Skeletal muscle satellite cell (primary cell): Measurements from ENCODE around the gene ANKMY1.
"Not testable (repeated sequence)": the region's sequence is repeated elsewhere in the genome, so short reads cannot be mapped to it uniquely, and the experiment has no call there.

Source experiments
- H3K27me3 ChIP-seq: 2 replicates; pipeline ENCODE4 v1.7.0; 2013; ENCODE audit warnings: low read length; ENCODE audit not compliant: control insufficient read depth, insufficient read depth
- H3K36me3 ChIP-seq: 2 replicates; pipeline ENCODE4 v1.7.0; 2013; ENCODE audit warnings: mild to moderate bottlenecking, control low read depth, low read length; ENCODE audit not compliant: insufficient read depth
- H3K4me1 ChIP-seq: 2 replicates; pipeline ENCODE4 v1.7.0; 2013; ENCODE audit warnings: low read length; ENCODE audit not compliant: control insufficient read depth, insufficient read depth
- H3K4me2 ChIP-seq: 2 replicates; pipeline ENCODE4 v1.7.0; 2013; ENCODE audit warnings: mild to moderate bottlenecking, low read length
- H3K4me3 ChIP-seq: 2 replicates; pipeline ENCODE4 v1.7.0; 2013; ENCODE audit warnings: low read length
- H3K9ac ChIP-seq: 2 replicates; pipeline ENCODE4 v1.7.0; 2013; ENCODE audit warnings: mild to moderate bottlenecking, low read depth, low read length, moderate library complexity
- H3K9me3 ChIP-seq: replicated peaks from 2 replicates; pipeline ENCODE4 v1.7.0; 2013; ENCODE audit warnings: mild to moderate bottlenecking, control low read depth, low read length

ANKMY1 gene

GRCh38 chr2:240563231-240563630, 5.4 kb upstream of the ANKMY1 start:
- H3K4me1 ChIP-seq = peaks cover 47% of the 10 kb centered on the region
- H3K9me3 ChIP-seq, H3K4me2 ChIP-seq, H3K27me3 ChIP-seq, H3K36me3 ChIP-seq, H3K4me3 ChIP-seq, H3K9ac ChIP-seq: not testable (repeated sequence)

DNA sequence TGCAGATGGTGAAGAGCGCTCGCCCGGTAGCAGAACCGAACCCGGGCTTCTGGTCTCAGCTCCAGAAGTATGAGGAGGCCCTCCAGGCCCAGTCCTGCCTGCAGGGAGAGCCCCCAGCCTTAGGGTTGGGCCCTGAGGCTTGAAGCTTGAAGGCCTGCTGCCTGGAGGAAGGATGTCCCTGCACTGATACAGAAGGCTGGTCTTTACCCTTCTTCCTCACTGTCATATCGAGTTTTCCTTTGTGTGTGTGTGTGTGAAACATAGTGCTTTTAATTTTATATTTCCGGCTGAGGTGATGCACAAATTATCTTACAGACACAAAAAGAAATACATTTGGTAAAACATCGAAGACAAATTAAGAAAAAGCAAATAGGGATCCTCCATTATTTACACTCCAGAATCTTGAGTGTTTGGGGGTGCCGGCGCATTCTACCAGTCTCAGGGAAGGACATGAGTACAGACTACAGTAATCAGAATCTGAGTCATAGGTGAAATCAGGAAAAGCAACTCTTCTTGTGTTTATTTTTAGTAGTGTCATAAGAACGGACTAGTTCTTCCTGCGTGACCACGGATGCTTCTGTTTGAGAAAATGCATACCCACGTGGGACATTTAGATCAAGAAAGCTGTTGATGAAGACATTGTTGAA, 3.7 kb upstream of the ANKMY1 start:
- peak overlapping the region; percentile 93 for H3K4me3 ChIP-seq
- peak overlapping the region; percentile 88 for H3K4me2 ChIP-seq
- H3K9me3 ChIP-seq = no peaks in the 10 kb centered on the region
- peaks cover 3% of the 10 kb centered on the region for H3K36me3 ChIP-seq
- H3K27me3 ChIP-seq = no peaks in the 10 kb centered on the region
- H3K4me1 ChIP-seq = peaks cover 37% of the 10 kb centered on the region
- peak overlapping the region; percentile 67 for H3K9ac ChIP-seq

DNA sequence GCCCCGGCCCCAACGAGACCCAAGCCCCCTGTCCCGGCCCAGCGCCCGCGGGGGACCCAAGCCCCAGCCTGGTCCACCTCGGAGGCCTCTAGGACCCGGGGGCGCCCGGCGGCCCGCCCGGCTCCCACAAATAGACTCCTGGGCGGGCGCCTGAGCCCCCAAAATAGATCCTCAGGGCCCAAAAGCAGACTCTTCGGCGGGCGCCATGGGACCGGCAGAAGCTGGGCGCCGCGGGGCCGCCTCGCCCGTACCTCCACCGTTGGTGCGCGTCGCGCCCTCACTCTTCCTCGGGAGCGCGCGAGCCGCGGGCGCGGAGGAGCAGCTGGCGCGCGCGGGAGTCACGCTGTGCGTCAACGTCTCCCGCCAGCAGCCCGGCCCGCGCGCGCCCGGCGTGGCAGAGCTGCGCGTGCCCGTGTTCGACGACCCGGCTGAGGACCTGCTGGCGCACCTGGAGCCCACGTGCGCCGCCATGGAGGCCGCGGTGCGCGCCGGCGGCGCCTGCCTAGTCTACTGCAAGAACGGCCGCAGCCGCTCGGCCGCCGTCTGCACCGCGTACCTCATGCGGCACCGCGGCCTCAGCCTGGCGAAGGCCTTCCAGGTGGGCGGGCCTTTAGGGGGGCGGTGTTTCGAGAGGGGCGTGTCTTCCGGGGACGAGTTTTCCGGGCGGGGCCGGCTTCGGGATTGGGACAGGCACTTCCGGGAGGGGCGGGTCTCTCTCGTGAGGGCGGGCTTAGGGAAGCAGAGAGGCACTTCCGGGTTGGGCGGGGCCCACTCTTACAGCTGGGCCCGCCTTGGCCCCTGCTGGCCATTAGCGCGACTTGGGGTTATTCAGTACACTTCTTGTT, 2.9 kb upstream of the ANKMY1 start:
- H3K4me1 ChIP-seq = peaks cover 31% of the 10 kb centered on the region

DNA sequence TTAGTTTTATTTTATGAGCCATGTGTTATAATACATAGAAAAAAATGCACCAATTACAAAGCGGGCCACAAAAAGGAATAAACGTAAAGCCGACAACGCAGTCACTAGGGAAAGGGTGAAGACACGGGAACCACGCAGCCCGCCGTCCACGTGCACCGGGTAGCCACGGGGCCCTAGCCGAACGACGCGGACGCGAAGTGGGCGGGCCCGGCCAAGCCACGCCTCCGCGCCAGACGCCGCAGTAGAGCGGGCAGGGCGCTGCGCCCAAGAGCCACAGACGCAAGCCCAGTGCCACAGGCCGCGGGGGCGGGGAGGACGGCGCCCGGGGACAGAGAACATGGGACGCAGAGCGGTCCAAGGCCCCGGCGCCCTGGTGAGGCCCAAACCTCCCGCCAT, 2.3 kb upstream of the ANKMY1 start, which contains the start of gene DUSP28:
Gene DUSP28 (plus strand): TSS at position 274 of the 396 bp plus-strand sequence. CDS start 328 bp downstream, outside the sequence.
- Histone ChIP-seq H3K9ac (peak within 1 kb of the TSS; percentile 96), H3K27me3 (no peaks in the 10 kb centered on the region), H3K9me3 (no peaks in the 10 kb centered on the region), H3K4me3 (peak within 1 kb of the TSS; percentile 93), H3K4me2 (peak within 1 kb of the TSS; percentile 88), H3K36me3 (peaks cover 3% of the 10 kb centered on the region), H3K4me1 (peaks cover 26% of the 10 kb centered on the region)

More for the DNA sequence above, 2.9 kb upstream of the ANKMY1 start:
- Histone ChIP-seq H3K9ac (peak overlapping the region; percentile 96), H3K9me3 (no peaks in the 10 kb centered on the region), H3K4me3 (peak overlapping the region; percentile 93), H3K4me2 (peak overlapping the region; percentile 88), H3K27me3 (no peaks in the 10 kb centered on the region), H3K36me3 (peaks cover 3% of the 10 kb centered on the region)

GRCh38 chr2:240559286-240559685, 1.5 kb upstream of the ANKMY1 start:
- no peaks in the 10 kb centered on the region for H3K27me3 ChIP-seq
- peaks cover 26% of the 10 kb centered on the region for H3K4me1 ChIP-seq
- H3K4me3 ChIP-seq = peak overlapping the region; percentile 93
- H3K9me3 ChIP-seq = no peaks in the 10 kb centered on the region
- H3K36me3 ChIP-seq = peaks cover 3% of the 10 kb centered on the region
- H3K4me2 ChIP-seq = peak overlapping the region; percentile 88
- H3K9ac ChIP-seq = no peak overlapping the region

DNA sequence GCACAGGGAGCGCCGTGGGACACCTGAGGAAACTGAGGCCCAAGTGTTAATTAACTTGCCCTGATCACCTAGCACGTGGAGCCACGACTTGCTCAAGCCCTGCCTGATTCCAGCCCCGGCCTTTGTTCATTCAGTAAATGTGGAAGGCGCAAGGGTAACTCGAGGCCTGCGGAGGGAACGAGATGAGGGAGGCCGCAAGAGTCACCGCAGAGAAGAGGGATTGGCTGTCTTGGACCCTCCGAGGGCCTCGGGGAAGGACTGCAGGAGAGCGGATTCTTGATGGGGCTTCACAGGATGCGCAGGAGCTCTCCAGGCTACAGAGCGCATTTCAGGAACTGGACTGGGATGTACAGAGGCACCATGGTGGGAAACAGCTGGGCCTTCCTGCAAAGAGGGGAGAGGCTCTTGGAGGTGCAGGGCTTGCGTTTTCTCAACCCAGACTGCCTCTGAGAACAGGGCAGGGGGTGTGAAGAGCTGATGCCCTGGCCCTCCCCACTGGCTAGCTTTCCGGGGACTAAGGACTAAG, 511 bp upstream of the ANKMY1 start:
- Histone ChIP-seq H3K27me3 (no peaks in the 10 kb centered on the region), H3K4me2 (peak overlapping the region; percentile 82), H3K9ac (no peak overlapping the region), H3K4me1 (peaks cover 26% of the 10 kb centered on the region), H3K36me3 (peaks cover 3% of the 10 kb centered on the region), H3K9me3 (no peaks in the 10 kb centered on the region), H3K4me3 (peak overlapping the region; percentile 61)

DNA sequence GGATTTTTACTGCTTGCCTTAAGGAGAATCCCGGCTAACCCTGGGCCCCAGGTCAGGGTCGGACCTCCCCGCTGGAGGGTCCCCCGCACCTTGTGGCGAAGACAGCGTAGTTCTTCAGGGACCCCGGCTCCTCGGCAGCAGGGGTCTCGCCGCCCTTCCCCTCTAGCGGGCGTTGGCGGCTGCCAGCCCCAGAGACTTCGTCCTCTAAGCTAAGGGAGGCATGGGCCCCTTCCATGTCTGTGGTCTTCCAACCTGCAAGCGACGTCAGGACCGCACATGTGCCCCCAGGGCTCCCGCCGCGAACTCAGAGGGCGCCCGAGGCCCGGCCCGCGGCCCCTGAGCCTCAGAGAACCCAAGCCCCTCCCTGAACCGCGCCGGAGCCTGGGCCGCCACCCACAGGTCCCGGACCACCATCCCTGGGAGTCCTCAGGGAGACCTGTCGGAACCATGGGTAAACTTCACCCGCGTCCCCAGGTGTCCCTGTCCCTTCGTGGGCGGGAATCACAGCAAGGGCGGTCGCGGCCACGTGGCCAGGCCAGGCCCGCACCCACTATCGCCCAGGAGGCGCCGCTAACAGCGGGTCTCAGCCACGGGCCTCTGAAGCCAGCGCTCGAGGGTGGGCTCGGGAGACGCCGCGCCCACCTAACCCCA, 562 bp downstream of the ANKMY1 start:
- H3K4me3 ChIP-seq = peak overlapping the region; percentile 61
- peak overlapping the region; percentile 82 for H3K4me2 ChIP-seq
- H3K9ac ChIP-seq = no peak overlapping the region
- no peaks in the 10 kb centered on the region for H3K36me3 ChIP-seq
- H3K4me1 ChIP-seq = peaks cover 26% of the 10 kb centered on the region
- no peaks in the 10 kb centered on the region for H3K27me3 ChIP-seq
- H3K9me3 ChIP-seq = no peaks in the 10 kb centered on the region

GRCh38 chr2:240556553-240557100, 1.2 kb downstream of the ANKMY1 start:
- no peak overlapping the region for H3K4me2 ChIP-seq
- H3K27me3 ChIP-seq = no peaks in the 10 kb centered on the region
- no peaks in the 10 kb centered on the region for H3K36me3 ChIP-seq
- peaks cover 22% of the 10 kb centered on the region for H3K4me1 ChIP-seq
- H3K9me3 ChIP-seq = no peaks in the 10 kb centered on the region
- no peak overlapping the region for H3K9ac ChIP-seq
- no peak overlapping the region for H3K4me3 ChIP-seq

GRCh38 chr2:240555541-240556250, 2.1 kb downstream of the ANKMY1 start:
- H3K4me3 ChIP-seq = no peak overlapping the region
- H3K4me2 ChIP-seq = no peak overlapping the region
- H3K9ac ChIP-seq = no peak overlapping the region
- no peaks in the 10 kb centered on the region for H3K27me3 ChIP-seq
- no peaks in the 10 kb centered on the region for H3K36me3 ChIP-seq
- peaks cover 17% of the 10 kb centered on the region for H3K4me1 ChIP-seq
- H3K9me3 ChIP-seq = no peaks in the 10 kb centered on the region

GRCh38 chr2:240554767-240555493, 2.9 kb downstream of the ANKMY1 start:
- Histone ChIP-seq H3K4me2 (no peak overlapping the region), H3K4me3 (no peak overlapping the region), H3K9me3 (no peaks in the 10 kb centered on the region), H3K4me1 (peaks cover 16% of the 10 kb centered on the region), H3K27me3 (no peaks in the 10 kb centered on the region), H3K36me3 (no peaks in the 10 kb centered on the region), H3K9ac (no peak overlapping the region)
